ENCODE data around the gene HOATZ.

HOATZ gene

GRCh38 chr11:111540937-111541253, 26.3 kb downstream of the HOATZ start:
- Histone ChIP-seq H3K27me3 (ENCODE audit: insufficient read depth, low read depth, severe bottlenecking) (no peaks in the 10 kb centered on the region), H3K36me3 (no peaks in the 10 kb centered on the region), H3K9me3 (ENCODE audit: severe bottlenecking) (no peaks in the 10 kb centered on the region), H3K4me3 (ENCODE audit: low read depth, low read length) (no peak overlapping the region), H3K27ac (no peak overlapping the region)
- DNase-seq: no peak
- TF ChIP-seq CTCF (IDR thresholded peaks at IDR 0.05; ENCODE audit: low read depth, low read length): no peak

DNA sequence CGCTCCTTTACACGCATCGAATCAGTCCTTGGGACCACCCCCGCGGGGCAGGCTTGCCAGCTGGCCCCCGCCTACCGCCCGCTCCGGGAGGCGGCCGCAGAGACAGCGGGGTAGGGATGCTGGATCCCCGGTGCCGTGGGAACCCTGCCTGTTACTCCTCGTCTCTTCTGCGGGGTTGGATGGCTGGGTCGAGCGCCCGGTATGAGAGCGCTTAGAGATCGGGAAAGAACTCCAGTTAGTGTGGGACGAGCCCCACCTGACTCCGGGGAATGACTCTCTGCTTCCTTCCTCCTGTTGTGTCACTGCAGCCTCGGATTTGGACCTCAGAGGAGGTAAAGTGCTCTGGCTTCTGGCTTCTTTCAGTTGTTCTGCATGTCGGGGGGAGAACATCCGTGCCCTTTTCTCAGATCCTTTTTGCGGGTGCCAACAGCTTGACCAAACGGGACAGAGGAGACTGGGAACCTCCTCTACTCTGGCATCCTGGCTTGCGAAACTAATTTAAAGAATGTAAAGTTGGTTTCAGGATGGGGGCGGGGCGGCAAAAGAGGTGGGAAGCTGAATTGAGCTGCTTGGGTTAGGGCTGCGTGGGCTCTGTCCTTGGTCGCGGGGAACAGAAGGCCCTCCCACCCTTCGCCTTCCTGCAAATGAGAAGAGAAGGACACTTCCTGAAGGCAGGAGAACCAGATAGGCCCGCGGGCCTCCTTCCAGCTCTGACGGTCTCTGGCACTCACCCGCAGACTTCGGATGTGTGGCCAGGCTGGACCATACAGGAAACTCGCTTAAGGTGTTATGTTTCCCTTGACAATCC, 26.9 kb downstream of the HOATZ start:
- Histone ChIP-seq H3K36me3 (no peaks in the 10 kb centered on the region), H3K4me3 (ENCODE audit: low read depth, low read length) (no peak overlapping the region), H3K9me3 (ENCODE audit: severe bottlenecking) (no peaks in the 10 kb centered on the region), H3K27me3 (ENCODE audit: insufficient read depth, low read depth, severe bottlenecking) (no peaks in the 10 kb centered on the region), H3K27ac (no peak overlapping the region)
- TF ChIP-seq CTCF (IDR thresholded peaks at IDR 0.05; ENCODE audit: low read depth, low read length): no peak
- no peak for DNase-seq

GRCh38 chr11:111542606-111543275, 28.2 kb downstream of the HOATZ start:
- Histone ChIP-seq H3K36me3 (no peaks in the 10 kb centered on the region), H3K27me3 (ENCODE audit: insufficient read depth, low read depth, severe bottlenecking) (no peaks in the 10 kb centered on the region), H3K27ac (no peak overlapping the region), H3K9me3 (ENCODE audit: severe bottlenecking) (no peaks in the 10 kb centered on the region), H3K4me3 (ENCODE audit: low read depth, low read length) (no peak overlapping the region)
- DNase-seq: no peak
- TF ChIP-seq CTCF (IDR thresholded peaks at IDR 0.05; ENCODE audit: low read depth, low read length): no peak

DNA sequence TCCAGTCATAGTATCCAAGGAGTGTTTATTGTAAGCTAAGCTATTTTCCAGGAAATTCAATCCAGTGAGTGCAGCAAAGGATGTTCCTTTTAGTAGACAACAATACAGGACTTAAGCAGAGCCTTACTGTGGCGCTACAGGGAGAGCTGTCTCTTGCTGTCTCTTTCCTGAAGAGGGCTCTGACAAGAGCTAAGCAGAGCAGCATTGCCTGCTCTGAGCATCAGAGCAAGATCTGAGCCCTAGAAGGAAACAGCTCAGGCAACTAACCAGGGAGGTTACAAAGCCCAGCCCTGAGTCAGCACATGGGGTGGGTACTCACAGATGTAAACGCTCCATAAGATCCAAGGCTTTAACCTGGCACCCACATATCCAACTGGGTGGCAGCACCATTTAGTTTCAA, 33.9 kb downstream of the HOATZ start:
- Histone ChIP-seq H3K27ac (no peak overlapping the region), H3K9me3 (ENCODE audit: severe bottlenecking) (no peaks in the 10 kb centered on the region), H3K36me3 (no peaks in the 10 kb centered on the region), H3K4me3 (ENCODE audit: low read depth, low read length) (no peak overlapping the region), H3K27me3 (ENCODE audit: insufficient read depth, low read depth, severe bottlenecking) (no peaks in the 10 kb centered on the region)
- no peak for DNase-seq
- TF ChIP-seq CTCF (IDR thresholded peaks at IDR 0.05; ENCODE audit: low read depth, low read length): no peak

GRCh38 chr11:111549196-111549868, 34.8 kb downstream of the HOATZ start:
- Histone ChIP-seq H3K27me3 (ENCODE audit: insufficient read depth, low read depth, severe bottlenecking) (no peaks in the 10 kb centered on the region), H3K27ac (no peak overlapping the region), H3K9me3 (ENCODE audit: severe bottlenecking) (no peaks in the 10 kb centered on the region), H3K4me3 (ENCODE audit: low read depth, low read length) (no peak overlapping the region), H3K36me3 (no peaks in the 10 kb centered on the region)
- no peak for DNase-seq
- TF ChIP-seq CTCF (IDR thresholded peaks at IDR 0.05; ENCODE audit: low read depth, low read length): no peak
